Fibroblast of skin of left biceps (primary cell): ENCODE results near the gene IGSF23.
A peak's percentile ranks its signal among the peaks of the same experiment; 100 is the strongest.
"Not testable (repeated sequence)": the region's sequence is repeated elsewhere in the genome, so short reads cannot be mapped to it uniquely, and the experiment has no call there.

Experiments
- DNase-seq, 2 experiments: peaks; one replicate each; pipeline ENCODE4 v3.0.0-alpha.2; 2013; ENCODE audit warnings: low read depth in 2 of 2

IGSF23 gene

DNA sequence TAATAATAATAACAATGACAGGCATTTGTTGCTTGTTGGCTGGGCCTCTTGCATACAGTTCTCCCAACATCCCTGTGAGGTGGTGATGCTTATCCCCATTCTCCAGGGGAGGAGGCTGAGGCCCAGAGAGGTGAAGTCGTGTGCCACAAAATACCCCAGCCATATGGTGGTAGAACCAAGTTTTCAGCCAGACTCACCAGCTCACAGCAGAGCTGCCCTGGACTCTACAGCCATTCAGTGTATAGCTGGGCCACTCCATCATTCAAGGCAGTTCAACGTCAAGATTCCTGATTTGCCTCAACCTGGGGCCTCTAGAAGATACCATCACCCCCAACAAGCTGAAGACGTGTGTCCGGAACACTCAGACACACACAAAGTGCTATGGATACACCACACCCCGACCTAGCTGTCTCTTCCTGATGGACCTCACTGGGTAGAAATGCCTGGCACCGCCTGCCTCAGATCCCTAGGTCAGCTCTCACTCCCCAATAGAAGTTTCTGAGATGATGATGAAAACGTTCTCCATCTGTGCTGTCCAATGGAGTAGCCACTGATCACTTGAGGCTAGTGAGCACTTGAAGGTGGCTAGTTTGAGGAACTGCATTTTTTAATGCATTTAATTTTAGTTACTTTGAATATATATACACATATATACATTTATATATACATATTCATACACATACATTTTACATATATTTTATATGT, 53.6 kb downstream of the IGSF23 start:
- DNase-seq: no peak

GRCh38 chr19:44668985-44669764, 55.8 kb downstream of the IGSF23 start:
- no peak for DNase-seq

GRCh38 chr19:44670027-44670426, 56.7 kb downstream of the IGSF23 start:
- not testable (repeated sequence) for DNase-seq

DNA sequence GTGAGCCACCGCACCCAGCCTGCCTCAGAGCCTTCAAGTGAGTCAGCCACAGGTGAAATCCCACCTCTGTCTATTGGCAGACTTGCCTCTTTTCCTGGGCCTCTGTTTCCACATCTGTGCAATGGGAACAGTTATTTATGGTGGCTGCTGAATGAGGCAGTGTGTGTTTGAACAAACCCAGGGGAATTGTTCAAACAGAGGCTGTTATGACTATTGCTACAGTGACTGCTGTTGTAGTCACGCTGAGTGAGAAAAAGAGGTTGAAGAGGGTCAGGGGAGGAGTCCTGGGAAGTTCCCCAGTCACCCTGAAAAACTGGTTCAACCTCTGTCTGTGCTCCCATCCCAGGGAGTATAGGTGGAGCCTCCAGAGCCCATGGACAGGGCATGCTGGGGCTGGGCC, 58.0 kb downstream of the IGSF23 start, which contains the start of gene CEACAM19:
Gene CEACAM19, plus strand, starts transcription at position 83 of the 400 bp plus-strand sequence. CDS start 450 bp downstream, outside the sequence.
- no peak for DNase-seq

DNA sequence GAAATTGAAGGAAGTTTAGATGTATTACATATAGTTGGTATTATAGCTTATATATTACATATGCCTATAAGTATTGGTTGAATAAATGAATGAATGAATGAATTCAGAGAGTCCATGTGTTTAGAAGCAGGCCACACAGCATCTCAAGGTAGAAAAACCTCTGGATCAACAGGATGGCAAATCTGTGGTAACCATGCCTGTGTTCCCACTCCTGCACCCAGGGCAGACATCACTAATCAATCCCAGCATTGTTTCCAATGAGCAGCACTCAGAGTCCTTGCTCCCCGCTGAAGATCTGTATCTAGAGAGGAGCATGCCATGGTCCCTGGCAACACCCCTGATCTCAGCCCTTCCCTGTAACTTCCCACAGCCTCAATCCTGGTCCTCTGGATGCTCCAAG, 58.9 kb downstream of the IGSF23 start:
- DNase-seq: no peak

GRCh38 chr19:44673510-44673909, 60.1 kb downstream of the IGSF23 start:
- no peak for DNase-seq

DNA sequence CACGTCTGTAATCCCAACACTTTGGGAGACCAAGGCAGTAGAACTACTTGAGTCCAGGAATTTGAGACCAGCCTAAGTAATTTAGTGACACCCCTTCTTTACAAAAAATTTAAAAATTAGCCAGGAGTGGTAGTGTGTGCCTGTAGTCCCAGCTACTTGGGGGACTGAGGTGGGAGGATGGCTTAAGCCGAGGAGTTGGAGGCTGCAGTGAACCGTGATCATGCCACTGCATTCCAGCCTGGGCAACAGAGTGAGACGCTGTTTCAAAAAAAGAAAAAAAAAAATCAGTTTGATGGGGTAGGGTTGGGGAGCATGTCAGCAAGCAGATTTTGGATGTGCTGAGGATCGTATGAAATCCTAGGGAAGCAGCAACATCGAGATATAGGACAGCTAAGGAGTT, 62.2 kb downstream of the IGSF23 start:
- no peak for DNase-seq

GRCh38 chr19:44677019-44677811, 63.9 kb downstream of the IGSF23 start:
- DNase-seq: peak; percentile 40 to 43

GRCh38 chr19:44680536-44680935, 67.2 kb downstream of the IGSF23 start:
- DNase-seq: no peak

DNA sequence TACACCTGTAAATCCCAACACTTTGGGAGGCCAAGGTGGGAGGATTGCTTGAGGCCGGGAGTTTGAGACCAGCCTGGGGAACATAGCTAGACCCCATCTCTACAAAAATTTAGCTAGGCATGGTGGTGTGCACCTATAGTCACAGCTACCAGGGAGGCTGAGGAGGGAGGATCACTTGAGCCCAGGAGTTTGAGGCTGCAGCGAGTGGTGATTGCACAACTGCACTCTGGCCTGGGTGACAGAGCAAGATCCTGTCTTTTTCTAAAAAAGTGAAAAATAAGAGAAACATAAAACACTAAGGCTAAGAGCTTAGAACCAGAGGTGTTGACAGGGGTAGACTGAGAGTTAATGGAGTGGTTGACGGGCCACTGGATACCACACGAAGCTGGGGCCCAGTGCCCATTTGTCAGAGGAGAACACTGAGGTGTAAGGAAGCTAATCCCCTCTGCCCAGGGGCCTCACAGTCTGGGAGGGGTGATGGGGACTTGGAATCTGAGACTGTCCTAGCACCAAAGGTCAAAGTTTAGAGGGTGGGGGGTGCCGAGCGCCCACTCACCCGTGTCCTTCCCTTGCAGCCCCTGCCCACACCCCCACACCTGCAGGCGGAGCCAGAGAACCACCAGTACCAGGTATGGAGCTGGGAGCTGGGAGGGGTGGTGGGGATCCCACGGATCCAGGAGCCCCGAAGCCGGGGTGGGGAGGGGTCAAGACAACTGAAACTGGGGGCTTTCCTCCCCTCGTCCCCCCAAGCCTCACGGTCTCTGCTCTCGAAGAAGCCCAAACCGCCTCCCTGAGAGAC, 68.8 kb downstream of the IGSF23 start:
- DNase-seq: no peak

GRCh38 chr19:44682807-44683206, 69.4 kb downstream of the IGSF23 start:
- no peak for DNase-seq

GRCh38 chr19:44683434-44684210, 70.3 kb downstream of the IGSF23 start:
- DNase-seq: no peak

- not testable (repeated sequence) for DNase-seq
Observed at GRCh38 chr19:44684396-44684795, 71.0 kb downstream of the IGSF23 start.

- peak; percentile 64 for DNase-seq
Observed at GRCh38 chr19:44684892-44685863, 71.8 kb downstream of the IGSF23 start.

- DNase-seq: no peak
Observed at GRCh38 chr19:44685877-44686276, 72.5 kb downstream of the IGSF23 start.
